GM13977 (cell line): ENCODE results near the gene HMGCR.
"Not testable (repeated sequence)": the region's sequence is repeated elsewhere in the genome, so short reads cannot be mapped to it uniquely, and the experiment has no call there.

Source experiments
- DNase-seq: peaks from one replicate; pipeline ENCODE4 v3.0.0; 2012; ENCODE audit warnings: low spot score
- in situ Hi-C: fragments of 300-500 bp; cut with MboI; formaldehyde crosslinking; loops from one replicate; pipeline ENCODE4 v1.12.0; 2022; ENCODE audit warnings: low sequenced_read_pairs, low pct_unique_long_range_greater_than_20kb, mixed read lengths, inconsistent platforms; ENCODE audit not compliant: unreplicated experiment
- TF ChIP-seq, protein P1 (sequence below): IDR thresholded peaks from 2 replicates; pipeline ENCODE4 v1.5.1; 2012; ENCODE audit warnings: mild to moderate bottlenecking, control low read depth; ENCODE audit not compliant: insufficient read depth; ENCODE audit errors: extremely low read depth, missing control alignments

The HMGCR gene

DNA sequence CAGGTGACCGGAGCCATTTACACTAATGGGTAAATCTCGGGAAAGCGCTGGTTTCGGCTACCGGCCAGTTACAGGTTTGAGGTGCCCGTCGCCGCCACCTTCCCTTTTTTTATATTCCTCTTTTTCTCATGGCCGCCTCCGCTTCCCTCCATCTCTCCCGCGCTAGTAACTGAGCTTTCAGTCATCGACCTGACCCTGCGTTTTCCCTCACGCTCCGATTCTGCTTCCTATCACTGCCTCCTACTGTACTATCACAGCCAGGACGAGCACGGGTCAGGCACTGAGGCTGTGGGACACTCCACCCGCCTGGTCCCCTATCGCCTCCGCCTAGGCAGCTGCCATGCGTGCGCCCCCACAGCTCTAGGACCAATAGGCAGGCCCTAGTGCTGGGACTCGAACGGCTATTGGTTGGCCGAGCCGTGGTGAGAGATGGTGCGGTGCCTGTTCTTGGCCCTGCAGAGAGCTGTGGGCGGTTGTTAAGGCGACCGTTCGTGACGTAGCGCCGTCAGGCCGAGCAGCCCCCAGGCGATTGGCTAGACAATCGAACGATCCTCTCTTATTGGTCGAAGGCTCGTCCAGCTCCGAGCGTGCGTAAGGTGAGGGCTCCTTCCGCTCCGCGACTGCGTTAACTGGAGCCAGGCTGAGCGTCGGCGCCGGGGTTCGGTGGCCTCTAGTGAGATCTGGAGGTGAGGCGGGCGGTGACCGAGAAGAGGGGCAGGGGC, at the start of gene HMGCR:
Gene HMGCR, plus strand, starts transcription at position 606 of the 722 bp plus-strand sequence. CDS start 5,386 bp downstream, outside the sequence.
- TF ChIP-seq, protein P1, sequence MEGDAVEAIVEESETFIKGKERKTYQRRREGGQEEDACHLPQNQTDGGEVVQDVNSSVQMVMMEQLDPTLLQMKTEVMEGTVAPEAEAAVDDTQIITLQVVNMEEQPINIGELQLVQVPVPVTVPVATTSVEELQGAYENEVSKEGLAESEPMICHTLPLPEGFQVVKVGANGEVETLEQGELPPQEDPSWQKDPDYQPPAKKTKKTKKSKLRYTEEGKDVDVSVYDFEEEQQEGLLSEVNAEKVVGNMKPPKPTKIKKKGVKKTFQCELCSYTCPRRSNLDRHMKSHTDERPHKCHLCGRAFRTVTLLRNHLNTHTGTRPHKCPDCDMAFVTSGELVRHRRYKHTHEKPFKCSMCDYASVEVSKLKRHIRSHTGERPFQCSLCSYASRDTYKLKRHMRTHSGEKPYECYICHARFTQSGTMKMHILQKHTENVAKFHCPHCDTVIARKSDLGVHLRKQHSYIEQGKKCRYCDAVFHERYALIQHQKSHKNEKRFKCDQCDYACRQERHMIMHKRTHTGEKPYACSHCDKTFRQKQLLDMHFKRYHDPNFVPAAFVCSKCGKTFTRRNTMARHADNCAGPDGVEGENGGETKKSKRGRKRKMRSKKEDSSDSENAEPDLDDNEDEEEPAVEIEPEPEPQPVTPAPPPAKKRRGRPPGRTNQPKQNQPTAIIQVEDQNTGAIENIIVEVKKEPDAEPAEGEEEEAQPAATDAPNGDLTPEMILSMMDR = peak; percentile 35
- in situ Hi-C loops = loop anchor here (25.0 kb wide), 1 partner anchor 351 kb away; no protein-coding TSS in a partner anchor
- peak; percentile 93 for DNase-seq

DNA sequence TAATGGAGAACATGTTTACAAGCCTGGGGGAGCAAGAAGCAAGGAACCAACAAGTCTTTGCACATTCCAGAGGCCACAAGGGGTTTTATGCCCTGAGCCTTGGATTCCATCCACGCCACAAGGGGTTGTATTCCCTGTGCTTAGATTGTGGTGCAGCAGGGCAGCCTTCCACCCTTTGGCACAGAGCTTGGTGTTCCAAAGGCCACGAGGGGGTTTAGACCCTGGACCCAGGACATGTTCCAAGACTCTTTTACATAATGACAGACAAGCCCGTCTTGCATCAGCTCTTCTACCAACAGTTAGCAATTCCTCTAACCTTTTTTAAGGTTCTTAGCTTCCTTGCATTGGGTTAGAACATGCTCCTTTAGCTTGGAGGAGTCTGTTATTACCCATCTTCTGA, 45.2 kb upstream of the HMGCR start:
- DNase-seq, in situ Hi-C loops: not testable (repeated sequence)

DNA sequence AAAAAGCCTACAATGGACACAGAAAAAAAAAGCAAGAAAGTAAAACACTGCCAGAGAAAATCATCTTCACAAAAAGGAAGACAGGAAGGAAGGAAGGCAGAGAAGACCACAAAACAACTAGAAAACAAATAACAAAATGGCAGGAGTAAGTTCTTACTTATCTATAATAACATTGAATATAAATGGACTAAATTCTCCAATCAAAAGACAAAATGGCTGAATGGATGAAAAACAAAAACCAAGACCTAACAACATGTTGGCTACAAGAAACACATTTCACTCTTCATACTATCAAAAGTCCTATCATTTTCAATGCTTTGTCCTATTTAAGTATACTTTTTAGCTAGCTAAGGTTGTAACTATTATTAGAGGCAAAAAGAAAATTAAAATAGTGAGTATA, 36.9 kb upstream of the HMGCR start:
- TF ChIP-seq, protein P1 = no peak
- DNase-seq = no peak
- in situ Hi-C loops = no loop called here

DNA sequence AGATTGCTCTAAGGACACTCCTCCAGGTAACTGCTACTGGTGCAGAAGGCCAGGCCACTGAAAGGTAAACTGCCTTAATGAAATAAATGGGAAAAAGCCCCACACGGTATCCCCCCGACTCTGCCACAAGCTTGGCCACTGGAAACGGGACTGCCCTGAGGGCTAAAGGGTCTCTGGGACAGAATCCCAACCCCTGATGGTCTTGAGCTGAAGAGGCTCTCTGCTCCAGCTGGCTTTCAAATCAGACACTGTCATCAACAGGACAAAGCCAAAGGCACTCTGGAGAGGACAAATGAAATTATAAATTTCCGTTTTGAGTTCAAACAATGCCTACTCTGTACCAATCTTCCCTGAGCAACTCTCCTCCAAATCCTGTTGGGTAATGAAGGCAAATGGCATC, 33.6 kb upstream of the HMGCR start:
- no peak for DNase-seq
- in situ Hi-C loops = no loop called here
- TF ChIP-seq, protein P1 = no peak

DNA sequence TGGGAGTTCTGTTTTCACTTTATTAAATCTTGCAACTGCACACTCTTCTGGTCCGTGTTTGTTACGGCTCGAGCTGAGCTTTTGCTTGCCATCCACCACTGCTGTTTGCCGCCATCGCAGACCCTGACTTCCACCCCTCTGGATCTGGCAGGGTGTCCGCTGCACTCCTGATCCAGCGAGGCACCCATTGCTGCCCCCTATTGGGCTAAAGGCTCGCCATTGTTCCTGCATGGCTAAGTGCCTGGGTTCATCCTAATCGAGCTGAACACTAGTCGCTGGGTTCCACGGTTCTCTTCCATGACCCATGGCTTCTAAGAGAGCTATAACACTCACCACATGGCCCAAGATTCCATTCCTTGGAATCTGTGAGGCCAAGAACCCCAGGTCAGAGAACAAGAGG, 32.5 kb upstream of the HMGCR start:
- DNase-seq, in situ Hi-C loops: not testable (repeated sequence)

DNA sequence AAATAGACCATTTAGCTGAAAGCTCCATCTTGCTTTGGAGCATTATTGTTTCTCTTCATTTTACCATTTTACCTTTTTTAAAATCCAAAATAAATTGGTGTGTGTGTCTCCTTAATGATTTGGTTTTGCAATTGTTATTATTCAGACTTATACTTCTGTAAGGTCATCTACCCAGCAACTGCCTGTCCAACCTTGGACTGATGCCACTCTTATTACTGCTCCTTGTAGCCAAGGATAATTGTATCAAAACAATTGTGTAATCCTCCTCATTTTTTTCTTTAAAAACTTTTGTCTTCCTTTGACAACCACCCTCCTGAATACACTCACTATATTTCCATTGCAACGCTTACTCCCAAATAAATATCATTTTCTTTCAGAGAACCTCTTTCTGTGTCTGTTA, 30.3 kb upstream of the HMGCR start:
- in situ Hi-C loops = no loop called here
- no peak for DNase-seq
- TF ChIP-seq, protein P1 = no peak

DNA sequence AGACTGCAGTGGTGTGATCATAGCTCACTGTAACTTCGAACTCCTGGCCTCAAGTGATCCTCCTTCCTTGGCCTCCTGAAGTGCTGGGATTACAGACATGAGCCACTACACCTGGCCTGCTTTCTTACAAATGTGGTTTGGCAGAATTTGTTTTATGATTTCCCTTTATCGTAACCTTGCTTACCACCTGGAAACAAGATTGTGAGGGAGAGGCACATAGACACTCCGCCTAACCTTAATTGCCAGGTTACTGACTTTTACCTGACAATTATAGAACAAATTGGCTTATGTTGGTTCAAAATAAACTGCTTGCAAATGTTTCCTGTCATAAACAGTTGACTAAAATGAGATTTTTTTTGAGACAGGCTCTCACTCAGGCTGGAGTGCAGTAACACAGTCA, 26.8 kb upstream of the HMGCR start:
- TF ChIP-seq, protein P1 = no peak
- in situ Hi-C loops = no loop called here
- DNase-seq = no peak

DNA sequence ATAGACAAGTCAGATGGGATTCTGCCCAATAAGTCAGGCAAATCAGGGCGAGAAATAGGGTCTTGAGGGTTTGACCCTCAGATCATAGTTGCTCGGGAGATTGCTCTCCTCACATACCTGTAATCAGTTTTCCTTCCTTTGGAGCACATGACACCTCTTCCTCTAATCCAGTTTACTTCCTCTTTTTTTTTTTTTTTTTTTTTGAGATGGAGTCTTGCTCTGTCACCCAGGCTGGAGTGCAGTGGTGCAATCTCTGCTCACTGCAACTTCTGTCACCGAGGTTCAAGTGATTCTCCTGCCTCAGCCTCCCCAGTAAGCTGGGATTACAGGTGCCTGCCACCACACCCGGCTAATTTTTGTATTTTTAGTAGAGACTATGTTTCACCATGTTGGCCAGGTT, 17.9 kb upstream of the HMGCR start:
- DNase-seq, in situ Hi-C loops: not testable (repeated sequence)
